SK-N-SH (cell line): ENCODE data around the gene PIAS2.

ENCODE experiments used
- EP300 ChIP-seq, 2 experiments: IDR thresholded peaks; 2 replicates each; pipeline versions ENCODE4 v1.4.0 to v1.6.1; 2012; ENCODE audit warnings: borderline replicate concordance in 1 of 2, low read depth in 1 of 2, low read length in 1 of 2
- EZH2phosphoT487 ChIP-seq: fragments of 200-600 bp; sonication (generic); IDR thresholded peaks from 2 replicates; pipeline ENCODE4 v1.6.1; 2017; ENCODE audit warnings: low read depth, mixed run types, mild to moderate bottlenecking, antibody characterized with exemption, moderate library complexity, borderline replicate concordance
- GABPA ChIP-seq: IDR thresholded peaks from 2 replicates; pipeline ENCODE4 v1.4.0; 2012; ENCODE audit warnings: low read depth, mild to moderate bottlenecking
- JUND ChIP-seq: IDR thresholded peaks from 2 replicates; pipeline ENCODE4 v1.4.0; 2012
- NRF1 ChIP-seq: IDR thresholded peaks from 2 replicates; pipeline ENCODE4 v1.6.1; 2012; ENCODE audit warnings: low read depth, mild to moderate bottlenecking, low read length
- PBX3 ChIP-seq: IDR thresholded peaks from 2 replicates; pipeline ENCODE4; 2012
- POLR2AphosphoS5 ChIP-seq: IDR thresholded peaks from 2 replicates; pipeline ENCODE4 v1.6.1; 2012; ENCODE audit warnings: low read depth, low read length
- REST ChIP-seq: IDR thresholded peaks from 2 replicates; pipeline ENCODE4 v1.6.1; 2012; ENCODE audit warnings: mild to moderate bottlenecking, low read depth, low read length, moderate library complexity
- TCF12 ChIP-seq: IDR thresholded peaks from 2 replicates; pipeline ENCODE4 v1.4.0; 2012
- USF1 ChIP-seq: IDR thresholded peaks from 2 replicates; pipeline ENCODE4 v1.4.0; 2012; ENCODE audit warnings: low read depth, borderline replicate concordance
- YY1 ChIP-seq: IDR thresholded peaks from 2 replicates; pipeline ENCODE4 v1.4.0; 2012; ENCODE audit warnings: low read depth, mild to moderate bottlenecking
- TF ChIP-seq, protein P1 (sequence below): fragments of 200-600 bp; sonication (generic); IDR thresholded peaks from 2 replicates; pipeline ENCODE4 v1.6.1; 2017; ENCODE audit warnings: antibody characterized with exemption, mild to moderate bottlenecking, moderate library complexity
- TF ChIP-seq, protein P2 (sequence below): fragments of 150-350 bp; IDR thresholded peaks from 2 replicates; pipeline ENCODE4 v1.6.1; 2016; ENCODE audit warnings: mild to moderate bottlenecking, low read depth, low read length
- TF ChIP-seq, protein P3 (sequence below): IDR thresholded peaks from 2 replicates; pipeline ENCODE4 v1.4.0; 2012; ENCODE audit warnings: low read depth

- TF ChIP-seq, protein P1, sequence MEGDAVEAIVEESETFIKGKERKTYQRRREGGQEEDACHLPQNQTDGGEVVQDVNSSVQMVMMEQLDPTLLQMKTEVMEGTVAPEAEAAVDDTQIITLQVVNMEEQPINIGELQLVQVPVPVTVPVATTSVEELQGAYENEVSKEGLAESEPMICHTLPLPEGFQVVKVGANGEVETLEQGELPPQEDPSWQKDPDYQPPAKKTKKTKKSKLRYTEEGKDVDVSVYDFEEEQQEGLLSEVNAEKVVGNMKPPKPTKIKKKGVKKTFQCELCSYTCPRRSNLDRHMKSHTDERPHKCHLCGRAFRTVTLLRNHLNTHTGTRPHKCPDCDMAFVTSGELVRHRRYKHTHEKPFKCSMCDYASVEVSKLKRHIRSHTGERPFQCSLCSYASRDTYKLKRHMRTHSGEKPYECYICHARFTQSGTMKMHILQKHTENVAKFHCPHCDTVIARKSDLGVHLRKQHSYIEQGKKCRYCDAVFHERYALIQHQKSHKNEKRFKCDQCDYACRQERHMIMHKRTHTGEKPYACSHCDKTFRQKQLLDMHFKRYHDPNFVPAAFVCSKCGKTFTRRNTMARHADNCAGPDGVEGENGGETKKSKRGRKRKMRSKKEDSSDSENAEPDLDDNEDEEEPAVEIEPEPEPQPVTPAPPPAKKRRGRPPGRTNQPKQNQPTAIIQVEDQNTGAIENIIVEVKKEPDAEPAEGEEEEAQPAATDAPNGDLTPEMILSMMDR = no peak
- TF ChIP-seq, protein P2, sequence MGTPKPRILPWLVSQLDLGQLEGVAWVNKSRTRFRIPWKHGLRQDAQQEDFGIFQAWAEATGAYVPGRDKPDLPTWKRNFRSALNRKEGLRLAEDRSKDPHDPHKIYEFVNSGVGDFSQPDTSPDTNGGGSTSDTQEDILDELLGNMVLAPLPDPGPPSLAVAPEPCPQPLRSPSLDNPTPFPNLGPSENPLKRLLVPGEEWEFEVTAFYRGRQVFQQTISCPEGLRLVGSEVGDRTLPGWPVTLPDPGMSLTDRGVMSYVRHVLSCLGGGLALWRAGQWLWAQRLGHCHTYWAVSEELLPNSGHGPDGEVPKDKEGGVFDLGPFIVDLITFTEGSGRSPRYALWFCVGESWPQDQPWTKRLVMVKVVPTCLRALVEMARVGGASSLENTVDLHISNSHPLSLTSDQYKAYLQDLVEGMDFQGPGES = no peak
- TF ChIP-seq, protein P3, sequence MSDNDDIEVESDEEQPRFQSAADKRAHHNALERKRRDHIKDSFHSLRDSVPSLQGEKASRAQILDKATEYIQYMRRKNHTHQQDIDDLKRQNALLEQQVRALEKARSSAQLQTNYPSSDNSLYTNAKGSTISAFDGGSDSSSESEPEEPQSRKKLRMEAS = no peak
- TF ChIP-seq POLR2AphosphoS5 = no peak
- no peak for TF ChIP-seq JUND
- TF ChIP-seq NRF1 = no peak
- no peak for TF ChIP-seq EP300 (IDR thresholded peaks at IDR 0.05; ENCODE audit: borderline replicate concordance in 1 of 2, low read depth in 1 of 2, low read length in 1 of 2)
- no peak for TF ChIP-seq EZH2phosphoT487
- no peak for TF ChIP-seq TCF12
- no peak for TF ChIP-seq REST
- TF ChIP-seq PBX3 = no peak
- TF ChIP-seq YY1 = no peak
- no peak for TF ChIP-seq GABPA
- no peak for TF ChIP-seq USF1
Observed at GRCh38 chr18:46814399-46814798, 102.9 kb downstream of the PIAS2 start.
